Measurements from ENCODE around the gene GRPEL2.

Gene GRPEL2

DNA sequence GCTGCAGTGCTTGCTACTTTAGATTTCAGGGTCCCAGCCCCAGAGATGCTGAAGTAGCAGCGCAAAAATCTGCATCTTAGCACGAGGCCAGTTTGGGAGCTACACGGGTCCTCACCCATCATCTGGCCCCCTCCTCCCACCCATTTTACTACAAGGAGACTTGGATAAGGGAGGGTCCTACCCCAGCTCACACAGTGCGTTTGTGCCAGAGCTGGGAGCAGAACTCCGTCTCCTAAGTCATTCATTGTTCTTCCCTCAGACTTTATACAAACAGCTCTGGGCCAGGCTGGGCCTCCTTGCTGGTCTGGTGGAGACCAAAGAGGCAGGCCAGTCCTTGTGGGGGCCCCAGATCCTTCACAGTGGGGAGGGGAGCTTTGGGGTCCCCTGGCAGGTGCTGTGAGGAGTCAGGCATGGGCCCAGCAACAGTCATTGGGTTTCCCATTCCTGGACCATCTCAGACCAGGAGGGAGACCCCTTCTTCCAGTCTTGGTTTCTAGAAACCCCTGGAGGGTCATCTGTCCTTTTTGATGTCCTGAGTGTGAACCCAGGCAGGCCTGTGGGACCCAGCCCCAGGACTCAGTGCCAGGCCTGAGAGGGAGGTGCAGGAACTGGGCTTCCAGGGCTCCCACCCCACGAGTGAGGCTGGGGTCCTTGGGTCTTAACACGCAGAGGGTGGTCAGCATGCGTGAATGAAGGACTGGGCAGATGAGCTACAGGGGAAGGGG, 36.1 kb downstream of the GRPEL2 start:
- no peak for DNase-seq (ENCODE audit: low spot score)
- in situ Hi-C loops (cut with MboI; ENCODE audit: low sequenced_read_pairs, unreplicated experiment): no loop called here
- TF ChIP-seq, protein P1, sequence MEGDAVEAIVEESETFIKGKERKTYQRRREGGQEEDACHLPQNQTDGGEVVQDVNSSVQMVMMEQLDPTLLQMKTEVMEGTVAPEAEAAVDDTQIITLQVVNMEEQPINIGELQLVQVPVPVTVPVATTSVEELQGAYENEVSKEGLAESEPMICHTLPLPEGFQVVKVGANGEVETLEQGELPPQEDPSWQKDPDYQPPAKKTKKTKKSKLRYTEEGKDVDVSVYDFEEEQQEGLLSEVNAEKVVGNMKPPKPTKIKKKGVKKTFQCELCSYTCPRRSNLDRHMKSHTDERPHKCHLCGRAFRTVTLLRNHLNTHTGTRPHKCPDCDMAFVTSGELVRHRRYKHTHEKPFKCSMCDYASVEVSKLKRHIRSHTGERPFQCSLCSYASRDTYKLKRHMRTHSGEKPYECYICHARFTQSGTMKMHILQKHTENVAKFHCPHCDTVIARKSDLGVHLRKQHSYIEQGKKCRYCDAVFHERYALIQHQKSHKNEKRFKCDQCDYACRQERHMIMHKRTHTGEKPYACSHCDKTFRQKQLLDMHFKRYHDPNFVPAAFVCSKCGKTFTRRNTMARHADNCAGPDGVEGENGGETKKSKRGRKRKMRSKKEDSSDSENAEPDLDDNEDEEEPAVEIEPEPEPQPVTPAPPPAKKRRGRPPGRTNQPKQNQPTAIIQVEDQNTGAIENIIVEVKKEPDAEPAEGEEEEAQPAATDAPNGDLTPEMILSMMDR (IDR thresholded peaks at IDR 0.05; ENCODE audit: borderline replicate concordance, control extremely low read depth, extremely low read depth, insufficient read depth, missing control alignments): no peak

DNA sequence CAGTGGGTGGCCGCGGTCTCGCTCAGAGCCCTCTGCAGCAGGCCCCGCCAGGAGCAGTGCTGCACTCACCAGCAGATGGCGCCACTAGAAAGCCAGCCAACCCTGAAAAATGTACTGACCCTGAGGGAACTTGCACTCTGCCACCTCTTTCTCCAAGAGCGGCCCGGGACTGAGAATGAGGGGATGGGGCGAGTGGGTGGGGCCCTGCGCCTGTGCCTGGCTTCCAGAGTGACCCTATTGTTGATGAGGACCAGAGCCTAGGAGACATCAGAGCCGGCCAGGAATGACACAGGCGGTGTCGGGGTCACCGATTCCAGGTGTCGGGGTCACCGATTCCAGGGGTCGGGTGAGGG, 36.7 kb downstream of the GRPEL2 start:
- DNase-seq (ENCODE audit: low spot score): peak; percentile 91

DNA sequence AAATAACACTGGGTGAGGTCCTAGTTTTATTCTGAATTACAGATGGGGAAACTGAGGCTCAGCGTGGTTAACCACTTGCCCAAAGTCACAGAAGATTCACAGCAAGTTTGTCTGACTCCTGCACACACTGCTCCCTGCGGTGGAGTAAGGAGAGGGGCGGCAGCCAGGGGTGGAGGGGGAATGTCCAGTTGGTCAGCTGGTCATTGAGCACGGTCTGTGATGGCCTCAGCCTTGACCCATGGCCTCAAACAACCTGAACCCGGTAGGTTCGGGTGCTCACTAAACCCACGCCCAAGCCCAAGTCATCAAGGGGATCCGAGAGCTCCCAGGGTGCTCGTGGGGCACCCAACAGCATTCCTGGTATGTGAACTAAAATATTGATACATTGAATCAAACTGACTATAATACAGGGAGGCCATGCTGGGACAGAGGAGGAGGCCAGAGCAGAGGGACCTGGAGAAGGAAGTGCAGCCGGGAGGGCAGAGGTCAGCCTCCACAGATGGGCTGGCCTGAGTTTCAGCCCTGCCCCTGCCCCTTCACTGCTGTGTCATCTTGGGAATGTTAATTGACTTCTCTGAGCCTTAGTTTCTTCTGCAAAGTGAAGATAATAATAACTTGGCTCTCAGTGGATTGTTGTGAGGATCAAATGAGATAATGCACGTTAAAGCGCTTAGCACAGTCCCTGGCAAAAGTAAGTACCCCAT, 37.4 kb downstream of the GRPEL2 start:
- in situ Hi-C loops (cut with MboI; ENCODE audit: low sequenced_read_pairs, unreplicated experiment): no loop called here
- TF ChIP-seq, protein P1 (IDR thresholded peaks at IDR 0.05; ENCODE audit: borderline replicate concordance, control extremely low read depth, extremely low read depth, insufficient read depth, missing control alignments): no peak

More for the DNA sequence above, 36.7 kb downstream of the GRPEL2 start:
- in situ Hi-C loops (cut with MboI; ENCODE audit: low sequenced_read_pairs, unreplicated experiment): no loop called here
- TF ChIP-seq, protein P1 (IDR thresholded peaks at IDR 0.05; ENCODE audit: borderline replicate concordance, control extremely low read depth, extremely low read depth, insufficient read depth, missing control alignments): peak; percentile 96

DNA sequence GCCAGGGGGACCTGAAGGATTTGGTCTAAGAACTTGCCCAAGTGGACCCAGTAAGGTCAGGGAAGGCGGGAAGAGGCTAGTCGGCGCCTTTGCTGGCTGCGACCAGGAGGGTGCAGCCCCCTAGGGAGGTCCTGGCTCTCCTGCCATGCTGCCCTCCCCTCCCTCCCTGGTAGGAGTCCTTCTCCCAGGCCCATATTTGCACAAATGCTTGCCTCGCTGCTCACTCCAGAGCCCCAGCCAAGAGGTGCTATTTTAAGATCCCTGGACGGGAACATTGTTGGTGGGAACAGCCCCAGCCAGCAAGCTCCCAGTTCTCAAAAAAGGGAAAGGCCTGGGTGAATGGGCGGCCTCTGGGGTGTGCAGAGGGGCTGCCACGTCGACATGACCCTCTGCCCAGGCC, 38.1 kb downstream of the GRPEL2 start:
- TF ChIP-seq, protein P1 (IDR thresholded peaks at IDR 0.05; ENCODE audit: borderline replicate concordance, control extremely low read depth, extremely low read depth, insufficient read depth, missing control alignments): no peak
- in situ Hi-C loops (cut with MboI; ENCODE audit: low sequenced_read_pairs, unreplicated experiment): no loop called here
- DNase-seq (ENCODE audit: low spot score): no peak

More for the DNA sequence above, 37.4 kb downstream of the GRPEL2 start:
- no peak for DNase-seq (ENCODE audit: low spot score)

DNA sequence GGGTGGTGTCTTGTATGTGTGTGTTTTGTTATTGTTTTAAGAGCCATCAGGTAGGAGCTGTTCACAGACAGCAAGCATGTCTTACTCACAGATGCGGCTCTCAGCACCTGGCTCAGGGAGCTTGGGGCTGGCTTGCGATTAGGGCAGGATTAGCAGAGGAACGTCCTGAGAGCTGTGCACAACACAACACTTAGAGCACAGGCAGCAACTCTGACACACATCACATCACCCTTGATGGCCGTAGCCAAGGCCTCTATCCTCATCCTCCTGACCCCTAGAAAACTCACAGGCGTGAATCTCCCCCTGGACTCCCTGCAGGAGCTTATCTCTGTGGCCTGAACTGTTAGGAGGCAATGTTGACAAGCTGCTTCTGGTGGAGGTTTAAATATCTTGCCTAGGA, 40.9 kb downstream of the GRPEL2 start:
- DNase-seq (ENCODE audit: low spot score): no peak
- in situ Hi-C loops (cut with MboI; ENCODE audit: low sequenced_read_pairs, unreplicated experiment): no loop called here
- TF ChIP-seq, protein P1 (IDR thresholded peaks at IDR 0.05; ENCODE audit: borderline replicate concordance, control extremely low read depth, extremely low read depth, insufficient read depth, missing control alignments): no peak

DNA sequence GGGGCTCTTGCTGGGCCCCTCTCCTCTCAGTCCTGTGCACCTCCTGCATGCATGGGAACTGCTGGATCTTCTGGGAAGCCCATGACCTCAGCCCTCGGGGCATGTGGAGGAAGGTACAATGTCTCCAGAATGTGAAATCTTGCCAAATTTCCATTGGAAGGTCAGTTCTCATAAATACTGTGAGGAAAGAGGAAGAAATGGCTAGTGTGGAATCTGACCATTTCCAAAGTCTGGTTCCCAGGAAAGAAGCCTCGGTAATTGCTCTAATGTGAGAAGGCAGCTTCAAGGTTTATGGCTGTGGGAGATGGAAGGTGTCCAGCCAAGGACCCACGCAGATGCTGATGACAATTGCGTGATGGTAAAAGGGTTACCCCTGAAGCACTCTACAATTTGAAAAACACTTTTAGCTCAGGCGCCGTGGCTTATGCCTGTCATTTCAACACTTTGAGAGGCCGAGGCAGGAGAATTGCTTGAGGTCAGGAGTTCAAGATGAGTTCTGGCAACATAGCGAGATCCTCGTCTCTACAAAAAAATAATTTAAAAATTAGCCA, 41.9 kb downstream of the GRPEL2 start:
- DNase-seq (ENCODE audit: low spot score): no peak
- TF ChIP-seq, protein P1 (IDR thresholded peaks at IDR 0.05; ENCODE audit: borderline replicate concordance, control extremely low read depth, extremely low read depth, insufficient read depth, missing control alignments): no peak
- in situ Hi-C loops (cut with MboI; ENCODE audit: low sequenced_read_pairs, unreplicated experiment): no loop called here
